GM19397 (cell line): ENCODE measurements around the gene TNPO3.

ENCODE experiments used
- ATAC-seq: cut with Tn5 transposase; IDR thresholded peaks from one replicate; pipeline ENCODE4 v1.9.1; 2021; ENCODE audit warnings: mild to moderate bottlenecking, moderate library complexity; ENCODE audit not compliant: unreplicated experiment

Gene TNPO3

GRCh38 chr7:128940494-128941322 is 114.2 kb downstream of the TNPO3 start:
- peak; percentile 56 for ATAC-seq

GRCh38 chr7:128939861-128940410 is 115.0 kb downstream of the TNPO3 start:
- ATAC-seq, result peak; percentile 13

GRCh38 chr7:128939075-128939860 is 115.6 kb downstream of the TNPO3 start:
- ATAC-seq, result no peak

- ATAC-seq, result no peak
These were observed 116.3 kb downstream of the TNPO3 start for GRCh38 chr7:128938544-128939074.

- ATAC-seq, result no peak
These were observed 117.0 kb downstream of the TNPO3 start, which contains the start of gene IRF5 for GRCh38 chr7:128937647-128938543. Gene IRF5, plus strand, starts transcription at chr7:128937927. Its CDS starts 4,155 bp downstream, at chr7:128942082.

- ATAC-seq, result no peak
These were observed 117.7 kb downstream of the TNPO3 start for GRCh38 chr7:128937271-128937646.

GRCh38 chr7:128936798-128937197 is 118.1 kb downstream of the TNPO3 start:
- no peak for ATAC-seq

GRCh38 chr7:128935342-128935730 is 119.6 kb downstream of the TNPO3 start:
- ATAC-seq, result no peak

GRCh38 chr7:128934361-128935341 is 120.3 kb downstream of the TNPO3 start:
- ATAC-seq, result peak; percentile 28

GRCh38 chr7:128933180-128933891 is 121.6 kb downstream of the TNPO3 start:
- no peak for ATAC-seq

- no peak for ATAC-seq
These were observed 122.1 kb downstream of the TNPO3 start for GRCh38 chr7:128932862-128933179.

- ATAC-seq, result no peak
These were observed 122.7 kb downstream of the TNPO3 start for GRCh38 chr7:128931965-128932861.

- ATAC-seq, result no peak
These were observed 123.6 kb downstream of the TNPO3 start for GRCh38 chr7:128931190-128931798.

- no peak for ATAC-seq
These were observed 125.8 kb downstream of the TNPO3 start for GRCh38 chr7:128928882-128929788.

- no peak for ATAC-seq
These were observed 126.6 kb downstream of the TNPO3 start for GRCh38 chr7:128928159-128928813.
